Caco-2 (cell line): Measurements from ENCODE around the gene TBX6. TPM values are rescaled to one million over a fixed set of nuclear protein-coding genes. Genes with fewer than 3 reads are reported as not detected.
A peak's percentile ranks its signal among the peaks of the same experiment; 100 is the strongest.

Source experiments
- BruUV-seq: library from RNA; stranded (reverse); fragments of 400-500 nt; replicated peaks from 2 replicates; lab custom pipeline; 2021; lab: Mats Ljungman, UMichigan
- CTCF ChIA-PET: fragments of 300-600 bp; sonication (Branson Sonifier 250); formaldehyde crosslinking; loops from one replicate; lab custom pipeline; 2022; ENCODE audit warnings: antibody characterized with exemption; lab: Charles Lee
- POLR2A ChIA-PET: fragments of 300-600 bp; sonication (Branson Sonifier 250); formaldehyde crosslinking; loops from one replicate; lab custom pipeline; 2022; ENCODE audit warnings: antibody characterized with exemption; lab: Charles Lee
- DNase-seq, 2 experiments: peaks; one replicate each; pipeline versions ENCODE4 v3.0.0 to v3.0.0-alpha.2; 2020 to 2022
- H3K27me3 ChIP-seq: replicated peaks from 2 replicates; pipeline ENCODE4 v1.6.0; 2011; ENCODE audit warnings: low read length; ENCODE audit not compliant: control insufficient read depth, insufficient read depth
- H3K36me3 ChIP-seq: 2 replicates; pipeline ENCODE4 v1.5.1; 2011; ENCODE audit warnings: low read length; ENCODE audit not compliant: control insufficient read depth, insufficient read depth
- H3K4me1 ChIP-seq: fragments of 250-450 bp; sonication (Bioruptor Pico); 2 replicates; pipeline ENCODE4 v1.5.1; 2020; ENCODE audit warnings: mild to moderate bottlenecking
- H3K4me3 ChIP-seq: 2 replicates; pipeline ENCODE4 v1.5.1; 2011; ENCODE audit warnings: low read depth, mild to moderate bottlenecking, control low read depth, low read length
- H3K9me3 ChIP-seq: fragments of 250-450 bp; sonication (Bioruptor Pico); 2 replicates; pipeline ENCODE4 v1.5.1; 2020; ENCODE audit warnings: mild to moderate bottlenecking, moderate library complexity
- H3K27ac Mint-ChIP-seq: one replicate; pipeline ENCODE4 v1.8.0; 2022; ENCODE audit warnings: mixed read lengths; ENCODE audit not compliant: unreplicated experiment
- H3K27me3 Mint-ChIP-seq: one replicate; pipeline ENCODE4 v1.8.0; 2022; ENCODE audit warnings: mixed read lengths; ENCODE audit not compliant: insufficient read depth, unreplicated experiment
- H3K36me3 Mint-ChIP-seq: one replicate; pipeline ENCODE4 v1.8.0; 2022; ENCODE audit warnings: mild to moderate bottlenecking, mixed read lengths; ENCODE audit not compliant: insufficient read depth, unreplicated experiment
- H3K4me1 Mint-ChIP-seq: one replicate; pipeline ENCODE4 v1.8.0; 2022; ENCODE audit warnings: low read depth, mixed read lengths; ENCODE audit not compliant: unreplicated experiment
- H3K4me3 Mint-ChIP-seq: one replicate; pipeline ENCODE4 v1.8.0; 2022; ENCODE audit warnings: mild to moderate bottlenecking, moderate library complexity, mixed read lengths; ENCODE audit not compliant: unreplicated experiment
- H3K9me3 Mint-ChIP-seq: one replicate; pipeline ENCODE4 v1.8.0; 2022; ENCODE audit warnings: mixed read lengths; ENCODE audit not compliant: unreplicated experiment
- CTCF ChIP-seq, 2 experiments: fragments of 200-600 bp in 1 of 2; IDR thresholded peaks; 1 replicate in 1 of 2; 2 replicates in 1 of 2; pipeline versions ENCODE4 v1.5.1 to v1.8.0; 2011 to 2022; ENCODE audit warnings: antibody characterized with exemption in 1 of 2, control low read depth in 1 of 2, inconsistent platforms in 1 of 2, low read depth in 1 of 2, low read length in 1 of 2, mild to moderate bottlenecking in 1 of 2, moderate library complexity in 1 of 2; ENCODE audit not compliant: insufficient read depth in 1 of 2, severe bottlenecking in 1 of 2, unreplicated experiment in 1 of 2
- intact Hi-C: fragments of 100-400 bp; cut with micrococcal nuclease; formaldehyde crosslinking; loops from one replicate; pipeline ENCODE4 v1.10.0; 2022; ENCODE audit not compliant: unreplicated experiment
- total RNA-seq: library from RNA; stranded (reverse); gene quantifications from 2 replicates; pipeline ENCODE4 v1.2.3, GENCODE V29; 2022

TBX6 gene
- total RNA-seq, 1 experiment from 2014 or later, result 1.1 TPM

GRCh38 chr16:30065943-30066760 lies 25.6 kb downstream of the TBX6 start:
- Mint-ChIP-seq H3K9me3 (no peaks in the 10 kb centered on the region), H3K27ac (peak overlapping the region; percentile 97), H3K4me1 (peaks cover 19% of the 10 kb centered on the region), H3K27me3 (no peaks in the 10 kb centered on the region), H3K4me3 (peak overlapping the region; percentile 95), H3K36me3 (peaks cover 72% of the 10 kb centered on the region)
- H3K27me3 ChIP-seq, result no peaks in the 10 kb centered on the region
- BruUV-seq, result TSS peak; percentile 53
- intact Hi-C loops, result loop anchor here (2.0 to 10.0 kb wide), 4 partner anchors 25 to 1094 kb away; partner anchors contain the start of genes SPNS1, TBX6 and ZNF771
- no peaks in the 10 kb centered on the region for H3K9me3 ChIP-seq
- POLR2A ChIA-PET, result interaction anchor here (0.6 to 1.9 kb wide), 11 partner anchors 9 to 1170 kb away, joined by 3 to 13 read pairs (median 5); partner anchors contain the start of genes PPP4C, TAOK2, TBC1D10B and TBX6
- TF ChIP-seq CTCF (IDR thresholded peaks at IDR 0.05; ENCODE audit: insufficient read depth in 1 of 2, low read depth in 1 of 2, low read length in 1 of 2, severe bottlenecking in 1 of 2, unreplicated experiment in 1 of 2), result no peak
- peaks cover 8% of the 10 kb centered on the region; the same call in 1 of the 2 replicates for H3K4me1 ChIP-seq
- peaks cover 15% of the 10 kb centered on the region for H3K36me3 ChIP-seq
- no peak for DNase-seq
- CTCF ChIA-PET, result interaction anchor here (0.6 to 1.1 kb wide), 4 partner anchors 12 to 258 kb away, joined by 3 to 9 read pairs (median 6); partner anchors contain the start of gene TBX6
- H3K4me3 ChIP-seq, result peak overlapping the region; percentile 98

GRCh38 chr16:30065102-30065942 lies 26.4 kb downstream of the TBX6 start, which contains the start of gene ALDOA:
Gene ALDOA, plus strand, starts transcription at chr16:30065760. Its CDS starts 1,138 bp downstream, at chr16:30066898.
- H3K4me1 ChIP-seq, result peaks cover 8% of the 10 kb centered on the region; the same call in 1 of the 2 replicates
- H3K4me3 ChIP-seq, result peak within 1 kb of the TSS; percentile 98
- intact Hi-C loops, result loop anchor here (2.0 to 10.0 kb wide), 4 partner anchors 25 to 1093 kb away; partner anchors contain the start of genes SPNS1, TBX6 and ZNF771
- DNase-seq, result peak; percentile 95 to 96
- TSS peak; percentile 81 for BruUV-seq
- H3K36me3 ChIP-seq, result peaks cover 14% of the 10 kb centered on the region
- Mint-ChIP-seq H3K27ac (peak within 1 kb of the TSS; percentile 97), H3K36me3 (peaks cover 63% of the 10 kb centered on the region), H3K9me3 (no peaks in the 10 kb centered on the region), H3K4me1 (peaks cover 19% of the 10 kb centered on the region), H3K4me3 (peak within 1 kb of the TSS; percentile 95), H3K27me3 (no peaks in the 10 kb centered on the region)
- ChIA-PET CTCF (interaction anchor here (0.6 to 1.3 kb wide), 6 partner anchors 11 to 258 kb away, joined by 3 to 9 read pairs (median 4); partner anchors contain the start of gene TBX6), POLR2A (interaction anchor here (0.5 to 1.9 kb wide), 13 partner anchors 10 to 1170 kb away, joined by 3 to 13 read pairs (median 5); partner anchors contain the start of genes PPP4C, TAOK2, TBC1D10B and TBX6)
- H3K9me3 ChIP-seq, result no peaks in the 10 kb centered on the region
- TF ChIP-seq CTCF (IDR thresholded peaks at IDR 0.05; ENCODE audit: insufficient read depth in 1 of 2, low read depth in 1 of 2, low read length in 1 of 2, severe bottlenecking in 1 of 2, unreplicated experiment in 1 of 2), result no peak
- H3K27me3 ChIP-seq, result no peaks in the 10 kb centered on the region
